GM18909 (cell line): ENCODE results near the gene SLC12A2.

Experiments used
- ATAC-seq: cut with Tn5 transposase; IDR thresholded peaks from one replicate; pipeline ENCODE4 v1.9.1; 2021; ENCODE audit warnings: mild to moderate bottlenecking; ENCODE audit not compliant: unreplicated experiment, poor library complexity

The SLC12A2 gene

DNA sequence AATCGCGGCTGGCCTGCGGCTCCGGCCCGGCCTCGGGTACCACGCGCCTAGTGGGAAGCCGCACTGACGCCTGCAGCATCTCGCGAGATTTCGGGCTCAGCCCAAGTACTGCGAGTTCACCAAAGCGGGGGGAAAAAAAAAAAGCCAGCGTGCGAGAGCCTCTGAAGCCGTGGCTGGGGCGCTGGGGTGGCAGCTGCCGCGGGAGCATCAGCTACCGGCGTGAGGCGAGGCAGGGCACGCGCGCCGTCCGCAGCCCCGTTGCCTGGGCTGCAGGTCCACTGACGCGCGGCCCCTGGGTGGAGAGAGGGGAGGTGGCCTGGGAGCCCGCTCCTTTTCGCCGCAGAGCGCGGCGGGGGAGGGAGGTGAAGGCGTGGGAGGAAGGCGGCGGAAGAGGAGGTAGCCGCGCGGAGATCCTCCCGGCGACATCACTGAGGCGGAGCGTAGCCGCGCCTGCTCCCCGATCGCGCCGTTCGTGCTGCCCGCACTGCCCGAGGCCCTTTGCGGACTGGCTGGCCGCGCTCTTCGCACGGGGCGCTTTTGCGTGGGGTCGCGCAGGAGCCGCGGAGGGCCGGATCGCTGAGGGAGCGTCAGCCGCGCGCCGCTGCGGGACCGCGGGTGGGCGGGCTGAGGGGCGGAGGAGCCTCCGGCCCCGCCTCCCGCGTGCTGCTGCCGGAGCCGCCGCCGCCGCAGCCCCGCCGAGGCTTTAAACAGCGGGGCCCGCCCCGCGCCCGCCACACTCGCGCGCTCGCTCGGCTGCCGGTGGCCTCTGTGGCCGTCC lies at the start of gene SLC12A2:
Gene SLC12A2, plus strand, starts transcription at position 734 of the 778 bp plus-strand sequence. CDS start 189 bp downstream, outside the sequence.
- ATAC-seq: peak; percentile 66

DNA sequence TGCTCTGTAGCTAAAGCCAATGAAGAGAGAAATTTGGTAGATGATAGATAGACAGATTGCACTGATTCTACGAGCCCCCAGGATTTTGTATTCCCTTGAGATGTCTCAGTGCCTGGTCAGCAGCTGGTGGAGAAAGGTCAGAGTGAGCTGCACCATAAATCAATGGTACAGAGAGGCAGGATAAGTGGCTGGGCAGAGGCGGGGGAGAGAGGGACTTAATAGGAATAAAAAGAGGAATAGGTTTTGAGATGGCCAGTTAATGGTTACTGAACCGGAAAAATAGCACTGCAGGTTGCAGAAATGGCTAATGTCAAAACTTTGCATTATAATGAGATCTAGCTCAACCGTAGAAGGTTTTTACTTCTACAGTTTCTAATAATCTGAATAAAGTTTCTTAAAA lies 47.9 kb upstream of the SLC12A2 start:
- ATAC-seq: no peak

DNA sequence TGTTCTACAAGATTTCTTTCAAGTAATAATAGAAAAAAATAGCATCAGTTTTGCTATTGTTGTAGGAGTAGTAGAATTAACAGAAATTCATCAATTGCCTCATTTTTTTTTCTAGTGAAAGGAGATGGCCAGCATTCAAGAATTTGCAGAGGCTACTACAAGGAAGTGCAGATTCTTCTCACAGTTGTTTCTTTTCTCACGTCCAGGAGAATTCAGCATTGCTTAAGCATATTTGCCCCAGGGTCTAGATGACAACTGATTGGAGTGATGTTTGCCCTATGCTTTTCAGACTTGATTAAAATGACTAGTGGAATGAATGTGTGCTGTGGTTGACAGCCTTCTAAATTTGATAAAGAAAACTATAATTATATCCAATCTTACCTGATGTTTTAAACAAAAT lies 46.6 kb upstream of the SLC12A2 start:
- no peak for ATAC-seq

DNA sequence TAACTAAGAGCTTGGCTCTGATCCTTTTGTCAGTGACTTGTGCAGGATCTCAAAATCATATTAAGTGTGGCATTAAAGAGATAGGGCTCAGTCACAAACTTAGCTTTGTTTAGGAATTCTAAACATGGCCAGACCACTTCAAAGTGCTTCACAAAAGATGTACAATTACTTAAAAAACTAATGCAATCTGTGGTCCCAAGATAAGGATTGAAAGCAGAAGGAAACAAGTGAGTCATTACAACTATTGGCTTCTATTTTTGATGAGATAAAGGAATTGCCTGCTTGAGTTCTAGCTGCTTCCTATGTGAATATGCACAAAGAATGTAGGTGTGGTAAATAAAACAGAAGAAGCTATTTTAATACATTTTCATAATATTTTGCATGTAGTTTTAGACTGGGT lies 44.9 kb upstream of the SLC12A2 start:
- no peak for ATAC-seq

DNA sequence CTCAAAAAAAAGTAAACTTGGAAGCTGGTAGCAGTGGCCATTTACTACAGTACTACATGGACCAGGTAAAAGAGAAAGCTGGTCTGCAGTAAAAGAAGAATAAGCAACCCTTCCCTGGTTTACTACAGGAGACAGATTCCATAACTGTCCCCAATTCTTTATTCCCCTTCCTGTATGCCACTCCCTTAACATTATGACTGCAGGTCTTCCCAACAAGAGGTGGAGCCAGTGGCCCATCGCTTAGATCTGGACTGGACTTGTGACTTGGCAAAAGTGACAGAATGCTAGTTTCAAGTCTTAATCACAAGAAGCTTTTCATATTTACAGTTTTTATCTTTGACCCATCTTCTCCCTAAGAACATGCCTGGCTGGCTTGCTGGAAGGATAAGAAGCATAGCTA lies 42.6 kb upstream of the SLC12A2 start:
- ATAC-seq: no peak

DNA sequence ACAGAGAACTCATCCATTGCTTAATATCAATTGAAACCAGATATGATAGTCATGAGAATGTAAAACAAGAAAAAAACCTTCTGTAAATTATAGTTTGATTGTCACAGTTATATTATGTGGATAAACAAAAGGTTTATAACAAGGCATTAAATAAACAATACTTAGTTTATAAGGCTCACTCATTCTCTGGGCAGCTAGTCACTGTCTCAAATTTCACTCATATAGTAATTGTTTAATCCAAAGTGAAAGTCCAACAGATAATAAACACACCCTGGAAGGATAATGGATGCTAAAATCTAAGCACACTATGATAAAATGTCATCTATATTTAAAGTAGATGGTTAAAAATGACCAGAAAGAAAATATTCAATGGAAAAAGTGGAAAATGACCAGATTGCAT lies 30.8 kb upstream of the SLC12A2 start:
- ATAC-seq: no peak

DNA sequence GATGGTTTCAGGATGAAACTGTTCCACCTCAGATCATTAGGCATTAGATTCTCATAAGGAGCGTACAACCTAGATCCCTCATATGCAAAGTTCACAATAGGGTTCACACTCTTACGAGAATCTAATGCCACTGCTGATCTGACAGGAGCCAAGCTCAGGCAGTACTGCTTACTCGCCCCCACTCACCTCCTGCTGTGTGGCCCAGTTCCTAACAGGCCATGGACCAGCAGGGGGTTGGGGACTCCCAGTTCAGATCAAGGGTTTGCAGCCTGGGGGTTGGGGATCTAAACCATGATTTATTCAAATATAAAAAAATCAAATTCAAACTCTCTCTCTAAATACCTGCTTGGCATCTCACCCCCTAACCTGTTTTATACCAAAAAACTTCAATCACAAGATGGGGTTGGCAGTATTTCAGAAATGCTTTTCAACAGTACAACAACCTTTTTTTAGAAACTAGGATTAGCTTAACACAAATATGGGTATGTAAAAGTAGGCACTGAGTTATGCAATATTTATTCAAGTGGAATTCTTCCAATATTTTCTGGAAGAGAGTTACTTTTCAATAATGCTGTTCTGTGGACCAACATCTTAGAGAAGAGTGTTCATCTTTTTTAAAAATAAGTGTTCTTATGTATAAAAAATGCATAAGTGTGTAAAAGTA lies 30.1 kb upstream of the SLC12A2 start:
- ATAC-seq: no peak

DNA sequence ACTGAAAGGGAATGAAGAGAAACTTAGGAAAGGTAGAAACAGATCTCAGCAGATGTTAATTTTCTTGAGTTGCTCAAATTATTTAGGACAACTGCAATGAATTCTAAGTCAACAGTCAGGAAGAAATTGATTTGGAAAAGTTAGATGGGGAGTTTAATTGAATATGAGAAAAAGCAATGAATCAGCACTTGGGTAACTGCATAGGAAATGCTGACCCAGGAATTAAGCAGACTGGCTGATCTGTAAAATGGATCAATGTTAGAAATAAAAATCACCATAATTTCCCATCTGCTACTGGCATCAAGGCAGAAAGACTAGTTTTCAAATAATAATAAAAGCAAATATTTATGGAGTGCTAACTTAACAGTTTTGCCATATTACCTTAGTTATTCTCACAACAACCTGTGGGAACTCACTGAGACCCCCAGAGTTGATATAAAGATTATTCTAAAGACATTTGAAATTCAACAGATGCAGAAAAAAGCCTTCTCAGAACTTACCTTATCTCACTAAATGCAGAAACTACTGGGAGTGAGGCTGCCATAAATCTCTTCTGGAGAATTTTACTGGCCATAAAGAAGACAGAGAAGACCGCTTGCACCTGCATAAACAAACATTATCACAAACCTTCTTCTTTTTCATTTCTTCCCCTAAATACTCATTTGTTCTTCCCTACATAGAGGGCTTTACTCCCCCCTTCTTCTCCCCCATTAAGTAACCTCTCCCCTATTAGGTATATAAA lies 22.8 kb upstream of the SLC12A2 start:
- ATAC-seq: no peak

DNA sequence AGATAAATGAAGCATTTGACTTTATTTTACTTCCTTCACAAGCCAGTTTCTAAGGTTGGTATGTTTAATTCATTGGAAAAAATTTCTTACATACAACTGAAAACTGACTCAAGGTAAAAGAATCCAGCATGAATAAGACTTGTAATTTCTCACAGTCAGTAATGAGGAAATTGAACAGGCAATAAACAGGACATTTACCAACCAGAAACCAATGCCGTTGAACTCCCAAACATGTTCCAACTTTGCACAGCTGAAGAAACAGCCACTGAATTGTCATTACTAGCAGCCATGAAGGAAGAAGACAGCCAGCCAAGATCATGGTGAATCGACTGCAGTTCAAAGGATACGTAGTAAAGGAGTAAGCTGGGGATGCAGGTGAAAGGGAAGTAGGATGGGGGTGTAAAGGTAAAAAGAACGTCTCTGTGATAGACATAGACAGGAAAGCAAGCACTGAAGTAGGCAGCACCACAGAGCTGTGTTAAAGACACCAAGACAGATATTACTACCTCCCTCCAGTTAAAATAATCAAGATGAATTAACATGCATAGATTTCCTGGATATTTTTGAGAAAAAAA lies 21.3 kb upstream of the SLC12A2 start:
- no peak for ATAC-seq

DNA sequence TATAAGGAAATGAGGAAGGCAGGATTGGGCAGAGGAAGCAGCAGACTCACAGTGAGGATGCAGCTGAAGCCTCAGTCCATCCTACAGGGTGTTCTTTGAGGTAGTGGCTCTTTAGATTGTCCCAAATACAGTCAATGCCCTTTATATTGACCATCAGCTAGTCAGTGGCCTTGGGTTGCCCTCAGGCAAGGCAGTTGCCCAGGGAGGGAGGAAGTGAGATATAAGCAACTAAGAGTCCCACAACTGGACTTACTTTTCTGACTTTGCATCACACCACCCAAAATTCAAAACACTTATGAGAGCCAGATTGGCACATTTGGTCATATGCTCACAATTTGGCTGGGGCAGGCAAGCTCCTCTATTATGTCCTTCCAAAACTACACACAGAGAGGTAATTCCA lies 9.4 kb upstream of the SLC12A2 start:
- ATAC-seq: no peak

DNA sequence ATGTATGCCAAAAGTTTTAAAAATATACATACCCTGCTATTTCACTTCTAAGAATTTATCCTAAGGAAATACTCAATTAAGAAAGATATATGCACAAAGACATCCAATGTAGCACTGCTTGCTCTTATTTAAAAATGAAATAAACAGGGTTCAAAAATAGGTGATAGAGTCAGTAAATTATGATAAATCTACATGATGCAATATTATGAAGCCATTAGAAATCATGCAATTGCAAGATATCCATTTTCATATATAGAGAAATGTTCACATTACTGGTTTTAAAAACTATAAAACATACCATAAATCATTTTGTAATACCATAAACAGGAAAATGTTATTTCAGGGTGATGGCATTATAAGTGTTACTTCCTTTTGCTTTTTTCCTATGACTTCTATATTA lies 8.6 kb upstream of the SLC12A2 start:
- no peak for ATAC-seq

DNA sequence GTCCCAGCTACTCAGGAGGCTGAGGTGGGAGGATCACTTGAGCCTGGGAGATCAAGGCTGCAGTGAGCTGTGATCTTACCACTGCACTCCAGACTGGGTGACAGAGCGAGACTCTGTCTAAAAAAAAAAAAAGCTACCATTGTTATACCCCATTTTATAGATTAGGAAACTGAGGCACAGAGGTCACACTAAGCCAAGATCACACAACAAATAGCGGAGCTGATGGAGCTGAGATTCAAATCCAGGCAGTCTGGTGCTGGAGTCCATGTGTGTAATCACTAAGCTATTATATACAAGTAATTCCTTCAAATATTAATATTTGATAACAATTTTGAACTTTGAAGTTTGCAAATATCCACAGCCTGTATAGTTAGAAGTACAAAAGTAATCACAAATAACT lies 6.0 kb upstream of the SLC12A2 start:
- no peak for ATAC-seq

DNA sequence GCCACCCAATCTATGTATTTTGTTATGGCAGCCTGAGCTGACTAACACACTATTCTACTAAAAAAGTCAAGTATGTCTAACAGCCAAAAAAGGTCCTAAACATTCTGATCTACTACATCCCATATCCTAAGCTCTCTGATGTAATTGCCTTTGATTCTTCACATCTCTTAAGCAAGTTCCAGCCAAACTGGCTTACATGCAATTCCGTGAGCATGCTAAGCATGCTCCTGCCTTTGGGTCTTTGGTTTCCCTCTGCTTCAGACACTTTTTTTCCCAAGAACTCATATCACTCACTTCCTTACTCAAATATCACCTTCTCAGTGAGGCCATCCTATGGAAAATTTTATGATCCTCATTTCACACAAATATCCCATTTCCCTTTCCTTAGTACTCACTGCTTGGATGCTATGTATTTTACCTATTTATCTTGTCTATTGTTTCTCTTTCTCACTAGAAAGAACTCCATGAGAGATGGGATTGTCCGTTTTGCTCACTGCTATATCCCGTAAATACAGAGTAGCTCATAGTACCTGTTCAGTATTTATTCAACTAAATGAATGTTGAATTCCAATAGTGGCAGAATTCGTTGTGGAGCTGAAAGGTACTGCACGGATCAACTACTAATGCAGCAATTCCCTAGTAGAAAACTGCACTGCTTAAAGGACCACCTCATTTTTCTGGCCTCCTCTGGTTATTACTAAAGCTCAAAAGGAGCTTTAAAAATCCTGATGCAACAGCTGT lies 2.3 kb upstream of the SLC12A2 start:
- no peak for ATAC-seq

DNA sequence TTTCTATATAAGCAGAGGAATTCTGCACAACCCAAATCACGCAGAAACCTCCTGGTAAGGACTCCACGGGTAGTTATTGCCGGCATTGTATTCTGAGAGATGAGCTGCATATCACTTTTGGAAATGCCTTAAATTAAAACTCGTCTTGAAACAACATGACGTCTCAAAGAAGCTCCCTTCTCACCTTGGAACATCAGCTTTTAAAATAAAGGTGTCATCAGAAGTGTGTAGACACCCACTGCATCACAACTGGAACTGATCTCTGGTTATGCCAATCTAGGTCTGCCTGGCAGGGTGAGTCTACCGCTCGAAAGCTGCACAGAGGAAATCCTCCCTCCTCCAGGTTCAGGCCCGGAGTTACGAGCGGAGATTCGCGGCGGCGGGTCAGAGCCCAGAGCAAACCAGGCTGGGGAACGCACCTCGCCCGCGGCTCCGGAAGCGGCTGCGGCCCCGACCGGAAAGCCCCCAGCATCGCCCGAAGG lies 974 bp upstream of the SLC12A2 start:
- ATAC-seq: no peak

DNA sequence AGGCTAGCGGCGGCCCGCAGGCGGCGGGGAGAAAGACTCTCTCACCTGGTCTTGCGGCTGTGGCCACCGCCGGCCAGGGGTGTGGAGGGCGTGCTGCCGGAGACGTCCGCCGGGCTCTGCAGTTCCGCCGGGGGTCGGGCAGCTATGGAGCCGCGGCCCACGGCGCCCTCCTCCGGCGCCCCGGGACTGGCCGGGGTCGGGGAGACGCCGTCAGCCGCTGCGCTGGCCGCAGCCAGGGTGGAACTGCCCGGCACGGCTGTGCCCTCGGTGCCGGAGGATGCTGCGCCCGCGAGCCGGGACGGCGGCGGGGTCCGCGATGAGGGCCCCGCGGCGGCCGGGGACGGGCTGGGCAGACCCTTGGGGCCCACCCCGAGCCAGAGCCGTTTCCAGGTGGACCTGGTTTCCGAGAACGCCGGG lies 253 bp downstream of the SLC12A2 start:
- peak; percentile 34 for ATAC-seq

DNA sequence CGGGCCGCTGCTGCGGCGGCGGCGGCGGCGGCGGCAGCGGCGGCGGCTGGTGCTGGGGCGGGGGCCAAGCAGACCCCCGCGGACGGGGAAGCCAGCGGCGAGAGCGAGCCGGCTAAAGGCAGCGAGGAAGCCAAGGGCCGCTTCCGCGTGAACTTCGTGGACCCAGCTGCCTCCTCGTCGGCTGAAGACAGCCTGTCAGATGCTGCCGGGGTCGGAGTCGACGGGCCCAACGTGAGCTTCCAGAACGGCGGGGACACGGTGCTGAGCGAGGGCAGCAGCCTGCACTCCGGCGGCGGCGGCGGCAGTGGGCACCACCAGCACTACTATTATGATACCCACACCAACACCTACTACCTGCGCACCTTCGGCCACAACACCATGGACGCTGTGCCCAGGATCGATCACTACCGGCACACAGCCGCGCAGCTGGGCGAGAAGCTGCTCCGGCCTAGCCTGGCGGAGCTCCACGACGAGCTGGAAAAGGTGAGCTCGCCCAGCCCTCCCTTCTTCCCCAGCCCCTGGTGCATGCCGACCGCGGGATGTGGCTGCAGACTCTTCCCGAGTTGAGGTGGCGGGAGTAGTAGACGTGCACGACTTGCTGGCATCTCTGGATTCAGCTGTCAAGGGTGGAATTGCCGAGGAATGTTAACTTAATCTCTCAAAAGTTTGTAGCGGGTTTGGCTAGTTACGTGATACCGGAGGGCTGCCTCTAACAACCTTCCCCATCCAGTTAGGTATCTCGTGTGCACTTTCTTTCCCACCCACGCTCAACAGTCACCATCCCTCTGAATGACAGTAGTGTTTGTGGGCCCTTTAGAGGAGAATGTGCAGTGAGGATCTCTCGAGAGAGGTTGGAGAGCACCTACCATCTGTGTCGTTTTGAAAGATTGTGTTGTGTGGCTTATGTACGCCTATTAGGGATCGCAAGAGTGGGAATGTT lies 932 bp downstream of the SLC12A2 start:
- peak; percentile 13 for ATAC-seq

DNA sequence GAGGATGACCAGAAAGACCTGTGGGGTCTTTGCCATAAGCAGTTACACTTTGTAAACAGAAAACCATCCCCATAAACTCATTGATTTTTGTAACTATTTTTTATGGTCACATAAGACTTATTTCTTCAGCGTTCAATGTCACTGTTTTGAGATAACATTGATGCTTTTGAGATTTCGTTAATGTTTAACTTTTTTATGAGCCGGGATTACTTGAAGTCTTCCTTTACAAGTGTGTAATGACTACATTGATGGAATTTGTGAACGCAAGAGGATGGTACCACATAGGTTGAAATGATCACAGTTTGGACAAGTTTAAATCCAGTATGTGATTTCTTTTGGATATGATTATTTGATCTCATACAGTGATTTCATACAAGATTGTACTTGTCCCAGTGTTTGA lies 1.8 kb downstream of the SLC12A2 start:
- ATAC-seq: no peak

DNA sequence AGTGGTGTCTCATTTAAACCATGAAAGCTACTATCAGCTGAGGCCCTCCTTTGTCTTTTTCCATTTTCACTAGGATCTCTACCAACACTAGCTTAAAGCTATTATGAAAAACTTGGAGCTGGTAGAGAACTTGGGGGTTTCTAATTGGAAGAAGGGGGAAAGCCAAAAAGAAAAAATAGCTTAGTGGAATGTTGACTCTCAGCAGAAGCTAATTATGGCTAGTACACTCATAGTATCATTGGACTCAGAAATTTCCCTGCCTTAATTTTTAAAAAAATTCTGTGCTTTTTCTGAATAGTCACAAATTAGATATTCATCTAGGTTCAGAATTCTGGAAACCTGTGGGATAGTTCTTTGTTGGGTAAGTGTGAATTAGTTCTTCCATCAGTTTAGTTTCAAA lies 8.0 kb downstream of the SLC12A2 start:
- ATAC-seq: no peak

DNA sequence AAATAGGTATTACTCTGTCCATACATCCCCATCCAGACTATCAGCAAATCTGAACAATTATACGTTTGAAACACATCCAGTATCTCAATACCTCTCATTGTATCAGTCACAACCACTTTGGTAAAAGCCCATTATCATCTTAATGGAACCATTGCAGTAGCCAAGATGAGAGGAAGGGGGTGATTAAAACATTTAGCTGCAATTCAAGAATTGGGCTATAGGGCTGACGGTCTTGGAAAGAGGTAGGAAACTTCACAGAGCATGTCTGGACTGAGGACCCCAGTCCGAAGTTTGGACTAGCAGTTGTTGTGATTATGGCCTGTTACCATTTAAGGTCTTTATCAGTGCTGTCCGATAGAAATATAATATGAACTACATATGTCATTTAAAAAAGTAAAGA lies 8.6 kb downstream of the SLC12A2 start:
- no peak for ATAC-seq
